Measurements from ENCODE around the gene MBNL1.
A peak's percentile ranks its signal among the peaks of the same experiment; 100 is the strongest.

Gene MBNL1

GRCh38 chr3:152382312-152383135 is 113.8 kb downstream of the MBNL1 start:
- peak overlapping the region; percentile 30 for H3K4me3 ChIP-seq (ENCODE audit: low read length)
- peaks cover 99% of the 10 kb centered on the region for H3K79me2 ChIP-seq (ENCODE audit: low read length)

GRCh38 chr3:152383136-152383606 is 114.4 kb downstream of the MBNL1 start:
- Histone ChIP-seq H3K9ac (ENCODE audit: low read length) (no peak overlapping the region), H3F3A (ENCODE audit: insufficient read depth, low read length) (peaks cover 19% of the 10 kb centered on the region), H3K27ac (ENCODE audit: low read length) (no peak overlapping the region), H3K27me3 (replicated peaks; ENCODE audit: insufficient read depth, low read length) (no peaks in the 10 kb centered on the region), H3K9me2 (replicated peaks; ENCODE audit: insufficient read depth, low read length) (no peaks in the 10 kb centered on the region), H3K4me2 (ENCODE audit: low read depth, low read length) (no peak overlapping the region), H3K79me2 (ENCODE audit: low read length) (peaks cover 98% of the 10 kb centered on the region), H3K4me1 (ENCODE audit: low read length) (peaks cover 21% of the 10 kb centered on the region; the same call in 1 of the 2 replicates), H2AFZ (ENCODE audit: low read length) (no peak overlapping the region), H4K20me1 (ENCODE audit: insufficient read depth, low read length) (peaks cover 18% of the 10 kb centered on the region; the same call in 1 of the 2 replicates), H3K9me3 (replicated peaks; ENCODE audit: insufficient read depth, low read length) (no peaks in the 10 kb centered on the region), H3K36me3 (replicated peaks; ENCODE audit: insufficient read depth, low read length) (no peaks in the 10 kb centered on the region), H3K4me3 (ENCODE audit: low read length) (no peak overlapping the region)
- DNase-seq, result no peak
- TF ChIP-seq EZH2 (optimal IDR thresholded peaks at IDR 0.05; ENCODE audit: low read depth, low read length), result no peak
- TF ChIP-seq EZH2phosphoT487 (IDR thresholded peaks at IDR 0.05; ENCODE audit: low read length), result no peak
- TF ChIP-seq, protein P1, sequence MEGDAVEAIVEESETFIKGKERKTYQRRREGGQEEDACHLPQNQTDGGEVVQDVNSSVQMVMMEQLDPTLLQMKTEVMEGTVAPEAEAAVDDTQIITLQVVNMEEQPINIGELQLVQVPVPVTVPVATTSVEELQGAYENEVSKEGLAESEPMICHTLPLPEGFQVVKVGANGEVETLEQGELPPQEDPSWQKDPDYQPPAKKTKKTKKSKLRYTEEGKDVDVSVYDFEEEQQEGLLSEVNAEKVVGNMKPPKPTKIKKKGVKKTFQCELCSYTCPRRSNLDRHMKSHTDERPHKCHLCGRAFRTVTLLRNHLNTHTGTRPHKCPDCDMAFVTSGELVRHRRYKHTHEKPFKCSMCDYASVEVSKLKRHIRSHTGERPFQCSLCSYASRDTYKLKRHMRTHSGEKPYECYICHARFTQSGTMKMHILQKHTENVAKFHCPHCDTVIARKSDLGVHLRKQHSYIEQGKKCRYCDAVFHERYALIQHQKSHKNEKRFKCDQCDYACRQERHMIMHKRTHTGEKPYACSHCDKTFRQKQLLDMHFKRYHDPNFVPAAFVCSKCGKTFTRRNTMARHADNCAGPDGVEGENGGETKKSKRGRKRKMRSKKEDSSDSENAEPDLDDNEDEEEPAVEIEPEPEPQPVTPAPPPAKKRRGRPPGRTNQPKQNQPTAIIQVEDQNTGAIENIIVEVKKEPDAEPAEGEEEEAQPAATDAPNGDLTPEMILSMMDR (IDR thresholded peaks at IDR 0.05; ENCODE audit: low read length), result no peak

More at GRCh38 chr3:152382312-152383135, 113.8 kb downstream of the MBNL1 start:
- Histone ChIP-seq H3K9ac (ENCODE audit: low read length) (peak overlapping the region; percentile 2; the same call in 1 of the 2 replicates), H3K4me2 (ENCODE audit: low read depth, low read length) (peak overlapping the region; percentile 43), H2AFZ (ENCODE audit: low read length) (no peak overlapping the region), H3K9me2 (replicated peaks; ENCODE audit: insufficient read depth, low read length) (no peaks in the 10 kb centered on the region), H4K20me1 (ENCODE audit: insufficient read depth, low read length) (peaks cover 15% of the 10 kb centered on the region; the same call in 1 of the 2 replicates), H3F3A (ENCODE audit: insufficient read depth, low read length) (peaks cover 19% of the 10 kb centered on the region), H3K27me3 (replicated peaks; ENCODE audit: insufficient read depth, low read length) (no peaks in the 10 kb centered on the region), H3K4me1 (ENCODE audit: low read length) (peaks cover 21% of the 10 kb centered on the region; the same call in 1 of the 2 replicates), H3K36me3 (replicated peaks; ENCODE audit: insufficient read depth, low read length) (no peaks in the 10 kb centered on the region), H3K9me3 (replicated peaks; ENCODE audit: insufficient read depth, low read length) (no peaks in the 10 kb centered on the region), H3K27ac (ENCODE audit: low read length) (peak overlapping the region; percentile 12; the same call in 1 of the 2 replicates)
- TF ChIP-seq, protein P1 (IDR thresholded peaks at IDR 0.05; ENCODE audit: low read length), result no peak
- no peak for TF ChIP-seq EZH2phosphoT487 (IDR thresholded peaks at IDR 0.05; ENCODE audit: low read length)
- DNase-seq, result peak; percentile 39

DNA sequence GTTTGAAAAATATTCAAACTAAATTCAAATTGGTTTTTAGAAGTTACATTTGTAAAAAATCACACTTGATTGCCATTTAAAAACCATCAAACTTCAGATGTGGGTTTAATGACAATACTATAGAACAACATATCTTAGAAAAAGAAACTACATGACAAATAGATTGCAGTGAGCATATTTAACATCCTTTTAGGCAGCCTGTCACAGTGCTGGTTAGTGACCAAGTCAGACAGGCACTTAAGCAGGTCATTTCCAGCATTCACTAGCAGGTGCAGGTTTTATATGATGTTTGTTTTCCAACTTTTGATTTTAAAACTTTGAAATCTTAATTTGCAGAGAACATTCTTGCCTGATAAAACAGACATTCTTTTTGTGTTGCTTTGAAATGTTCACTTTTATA is 115.7 kb downstream of the MBNL1 start:
- Histone ChIP-seq H4K20me1 (ENCODE audit: insufficient read depth, low read length) (peaks cover 26% of the 10 kb centered on the region; the same call in 1 of the 2 replicates), H3K9me2 (replicated peaks; ENCODE audit: insufficient read depth, low read length) (no peaks in the 10 kb centered on the region), H2AFZ (ENCODE audit: low read length) (no peak overlapping the region), H3K4me2 (ENCODE audit: low read depth, low read length) (no peak overlapping the region), H3K9me3 (replicated peaks; ENCODE audit: insufficient read depth, low read length) (no peaks in the 10 kb centered on the region), H3K79me2 (ENCODE audit: low read length) (peaks cover 98% of the 10 kb centered on the region), H3F3A (ENCODE audit: insufficient read depth, low read length) (peaks cover 19% of the 10 kb centered on the region), H3K4me3 (ENCODE audit: low read length) (no peak overlapping the region), H3K4me1 (ENCODE audit: low read length) (peaks cover 21% of the 10 kb centered on the region; the same call in 1 of the 2 replicates), H3K9ac (ENCODE audit: low read length) (no peak overlapping the region), H3K27me3 (replicated peaks; ENCODE audit: insufficient read depth, low read length) (no peaks in the 10 kb centered on the region), H3K36me3 (replicated peaks; ENCODE audit: insufficient read depth, low read length) (no peaks in the 10 kb centered on the region), H3K27ac (ENCODE audit: low read length) (no peak overlapping the region)
- TF ChIP-seq, protein P1 (IDR thresholded peaks at IDR 0.05; ENCODE audit: low read length), result no peak
- TF ChIP-seq EZH2phosphoT487 (IDR thresholded peaks at IDR 0.05; ENCODE audit: low read length) (no peak), EZH2 (optimal IDR thresholded peaks at IDR 0.05; ENCODE audit: low read depth, low read length) (no peak)
- no peak for DNase-seq
